Endothelial cell of umbilical vein (primary cell): ENCODE measurements around the gene AP2A2. TPM values are rescaled to one million over a fixed set of nuclear protein-coding genes. Genes with fewer than 3 reads are reported as not detected.

ENCODE experiments used
- BruUV-seq: library from RNA; stranded (reverse); fragments of 400-500 nt; replicated peaks from 2 replicates; lab custom pipeline; 2021; lab: Mats Ljungman, UMichigan
- CTCF ChIA-PET: fragments of 300-600, 350-600 bp; sonication (Branson Sonifier 250); formaldehyde crosslinking; loops from one replicate; lab custom pipeline; 2021; ENCODE audit warnings: antibody characterized with exemption, inconsistent platforms; lab: Charles Lee
- POLR2A ChIA-PET: fragments of 300-600, 350-600 bp; sonication (Branson Sonifier 250); formaldehyde crosslinking; loops from one replicate; lab custom pipeline; 2021; ENCODE audit warnings: antibody characterized with exemption, inconsistent platforms; lab: Charles Lee
- DNase-seq: peaks from one replicate; pipeline ENCODE4 v3.0.0-alpha.2; 2011; ENCODE audit warnings: low read depth, low spot score
- FAIRE-seq: peaks from 2 replicates; lab custom pipeline; 2011; peaks lifted over from hg19 to GRCh38; lab: Jason Lieb, UNC
- H2AFZ ChIP-seq: 2 replicates; pipeline ENCODE4 v1.6.0; 2012; ENCODE audit warnings: low read depth, low read length, control low read depth, inconsistent platforms
- H3K27ac ChIP-seq: 2 replicates; pipeline ENCODE4 v1.5.1; 2011; ENCODE audit warnings: low read depth, mild to moderate bottlenecking, control low read depth, low read length, moderate library complexity; ENCODE audit not compliant: insufficient read depth
- H3K27me3 ChIP-seq, 2 experiments: 2 replicates each; pipeline versions ENCODE4 v1.6.0 to v1.6.1; 2011; ENCODE audit warnings: low read length in 2 of 2, mixed read lengths in 1 of 2; ENCODE audit not compliant: control insufficient read depth in 2 of 2, insufficient read depth in 2 of 2
- H3K36me3 ChIP-seq, 2 experiments: 2 replicates in 1 of 2; 3 replicates in 1 of 2; pipeline ENCODE4 v1.5.1; 2011; ENCODE audit warnings: low read length in 2 of 2, mild to moderate bottlenecking in 1 of 2, moderate library complexity in 1 of 2; ENCODE audit not compliant: control insufficient read depth in 2 of 2, insufficient read depth in 2 of 2; ENCODE audit errors: extremely low read depth in 1 of 2
- H3K4me1 ChIP-seq: 3 replicates; pipeline ENCODE4 v1.5.1; 2011; ENCODE audit warnings: mild to moderate bottlenecking, low read length; ENCODE audit not compliant: control insufficient read depth, insufficient read depth; ENCODE audit errors: extremely low read depth
- H3K4me2 ChIP-seq: 2 replicates; pipeline ENCODE4 v1.6.1; 2011; ENCODE audit warnings: low read length, control low read depth, mixed read lengths; ENCODE audit not compliant: insufficient read depth
- H3K4me3 ChIP-seq, 3 experiments: fragments of 200-600 bp in 1 of 3; sonication (generic), shearing (Covaris generic) in 1 of 3; replicated peaks in 1 of 3; 2 replicates each; pipeline ENCODE4 v1.5.1; 2011 to 2016; ENCODE audit warnings: control low read depth in 3 of 3, low read length in 3 of 3, mild to moderate bottlenecking in 2 of 3, inconsistent platforms in 1 of 3, low read depth in 1 of 3, moderate library complexity in 1 of 3; ENCODE audit not compliant: insufficient read depth in 1 of 3
- H3K79me2 ChIP-seq: 2 replicates; pipeline ENCODE4 v1.6.0; 2012; ENCODE audit warnings: low read length, inconsistent platforms; ENCODE audit not compliant: control insufficient read depth, insufficient read depth
- H3K9ac ChIP-seq: replicated peaks from 2 replicates; pipeline ENCODE3; 2011; ENCODE audit warnings: low read length, control low read depth; ENCODE audit not compliant: insufficient read depth; ENCODE audit errors: extremely low read depth
- H3K9me1 ChIP-seq: replicated peaks from 3 replicates; pipeline ENCODE4 v1.6.0; 2011; ENCODE audit warnings: mild to moderate bottlenecking, low read length; ENCODE audit not compliant: control insufficient read depth, insufficient read depth; ENCODE audit errors: extremely low read depth
- H3K9me3 ChIP-seq: replicated peaks from 2 replicates; pipeline ENCODE4 v1.5.1; 2012; ENCODE audit warnings: low read length, inconsistent platforms; ENCODE audit not compliant: control insufficient read depth, insufficient read depth
- H4K20me1 ChIP-seq: replicated peaks from 2 replicates; pipeline ENCODE3; 2011; ENCODE audit warnings: mild to moderate bottlenecking, low read length; ENCODE audit not compliant: control insufficient read depth, insufficient read depth; ENCODE audit errors: extremely low read depth
- EZH2 ChIP-seq: IDR thresholded peaks from 2 replicates; pipeline ENCODE4 v1.6.1; 2012; ENCODE audit warnings: borderline replicate concordance, low read depth, mild to moderate bottlenecking, moderate library complexity, low read length, inconsistent platforms; ENCODE audit not compliant: severe bottlenecking
- FOS ChIP-seq: IDR thresholded peaks from 2 replicates; pipeline ENCODE4 v1.6.1; 2011; ENCODE audit warnings: mild to moderate bottlenecking, low read length, moderate library complexity, borderline replicate concordance; ENCODE audit not compliant: insufficient read depth
- GATA2 ChIP-seq: IDR thresholded peaks from 2 replicates; pipeline ENCODE4 v1.7.0; 2011; ENCODE audit warnings: low read depth, mild to moderate bottlenecking, moderate library complexity, mixed read lengths, low read length; ENCODE audit not compliant: insufficient read length, insufficient read depth
- JUN ChIP-seq: IDR thresholded peaks from 2 replicates; pipeline ENCODE4 v1.6.1; 2011; ENCODE audit warnings: borderline replicate concordance, low read depth; ENCODE audit not compliant: insufficient read length, insufficient read depth
- POLR2A ChIP-seq: IDR thresholded peaks from 2 replicates; pipeline ENCODE4 v1.6.1; 2012; ENCODE audit warnings: low read depth, mild to moderate bottlenecking, control low read depth, low read length
- dilution Hi-C: fragments of 300-500 bp; cut with MboI; formaldehyde crosslinking; loops from one replicate; pipeline ENCODE4 v1.15.0; 2019; ENCODE audit warnings: low sequenced_read_pairs; ENCODE audit not compliant: extremely low pct_ligation_motif_present
- intact Hi-C: fragments of 100-400 bp; cut with micrococcal nuclease; formaldehyde crosslinking; loops from one replicate; pipeline ENCODE4 v1.10.0; 2022
- polyA plus RNA-seq, 4 experiments: library from polyadenylated mRNA; depleted of rRNA in 3 of 4; stranded (reverse) in 3 of 4; unstranded in 1 of 4; fragments of >200 nt; gene quantifications; 2 replicates each; pipeline versions ENCODE4 v1.2.1 to v1.2.3, GENCODE V29; 2011 to 2012; ENCODE audit warnings: missing spikeins in 1 of 4
- total RNA-seq: library from RNA; stranded (reverse); gene quantifications from 2 replicates; pipeline ENCODE4 v1.2.3, GENCODE V29; 2021

AP2A2 gene
- total and polyA plus RNA-seq, 2 donors (not counting 3 experiments of a cell fraction or from before 2014, with no cell fraction given) = 89.5 to 92.6 TPM

DNA sequence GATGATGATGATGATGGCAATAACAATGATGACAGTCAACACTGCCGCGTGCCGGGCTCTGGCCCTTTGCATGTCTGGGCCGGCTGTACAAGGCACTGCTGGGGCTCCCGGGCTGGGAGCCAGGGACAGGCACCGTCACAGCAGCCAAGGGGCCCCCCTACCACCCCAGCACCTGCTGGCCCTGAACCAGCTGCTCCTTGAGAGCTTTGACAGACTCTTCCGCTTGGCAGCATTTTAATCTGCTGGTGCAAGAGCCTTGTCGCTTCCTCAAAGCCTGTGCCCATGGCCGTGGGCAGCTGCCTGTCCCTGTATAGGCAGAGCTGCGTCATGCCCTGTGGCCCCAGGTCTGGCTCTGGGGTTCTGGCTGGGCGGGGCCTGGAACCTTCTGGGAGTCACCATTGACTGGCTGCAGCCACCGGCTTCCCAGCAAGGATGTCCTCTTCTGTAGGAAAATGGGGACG, 123.8 kb downstream of the AP2A2 start:
- H2AFZ ChIP-seq = no peak overlapping the region
- no peak overlapping the region for H3K27ac ChIP-seq
- BruUV-seq = no TSS peak
- H4K20me1 ChIP-seq = no peaks in the 10 kb centered on the region
- DNase-seq (no peak), FAIRE-seq (no peak)
- no peak overlapping the region for H3K4me2 ChIP-seq
- dilution Hi-C loops = no loop called here
- ChIA-PET POLR2A (no interaction called here), CTCF (interaction anchor here (1.3 to 4.9 kb wide), 3 partner anchors 198 to 238 kb away, joined by 4 to 46 read pairs (median 11); no protein-coding TSS in a partner anchor)
- intact Hi-C loops = no loop called here
- no peak overlapping the region for H3K9ac ChIP-seq
- peaks cover 4 to 5% of the 10 kb centered on the region in 2 experiments for H3K27me3 ChIP-seq
- no peaks in the 10 kb centered on the region for H3K79me2 ChIP-seq
- H3K36me3 ChIP-seq = no peaks in the 10 kb centered on the region
- no peak for TF ChIP-seq GATA2
- TF ChIP-seq EZH2 = no peak
- H3K4me3 ChIP-seq = no peak overlapping the region
- no peaks in the 10 kb centered on the region for H3K9me1 ChIP-seq
- no peaks in the 10 kb centered on the region for H3K4me1 ChIP-seq
- H3K9me3 ChIP-seq = no peaks in the 10 kb centered on the region

- no peak overlapping the region for H3K4me2 ChIP-seq
- no peaks in the 10 kb centered on the region for H3K36me3 ChIP-seq
- no peaks in the 10 kb centered on the region for H3K79me2 ChIP-seq
- no peaks in the 10 kb centered on the region for H3K9me1 ChIP-seq
- POLR2A ChIA-PET = no interaction called here
- H3K27me3 ChIP-seq = peaks cover 4 to 5% of the 10 kb centered on the region in 2 experiments
- H2AFZ ChIP-seq = no peak overlapping the region
- dilution Hi-C loops (no loop called here), intact Hi-C loops (loop anchor here (5.0 kb wide), 1 partner anchor 138 kb away; the partner anchor contains the start of gene CHID1)
- TF ChIP-seq FOS (no peak), JUN (no peak), POLR2A (no peak)
- no TSS peak for BruUV-seq
- H3K9ac ChIP-seq = no peak overlapping the region
- no peaks in the 10 kb centered on the region for H3K9me3 ChIP-seq
- FAIRE-seq (no peak), DNase-seq (no peak)
- CTCF ChIA-PET = interaction anchor here (0.6 to 4.9 kb wide), 17 partner anchors 12 to 266 kb away, joined by 3 to 46 read pairs (median 4); partner anchors contain the start of genes AP2A2 and TSPAN4
- no peak overlapping the region for H3K27ac ChIP-seq
- no peak overlapping the region for H3K4me3 ChIP-seq
- no peaks in the 10 kb centered on the region for H3K4me1 ChIP-seq
- no peaks in the 10 kb centered on the region for H4K20me1 ChIP-seq
Observed at GRCh38 chr11:1049911-1050580, 124.4 kb downstream of the AP2A2 start.
